GM21360 (cell line): ENCODE results near the gene CENPI.
A peak's percentile ranks its signal among the peaks of the same experiment; 100 is the strongest.
"Not testable (repeated sequence)": the region's sequence is repeated elsewhere in the genome, so short reads cannot be mapped to it uniquely, and the experiment has no call there.

Source experiments
- ATAC-seq: cut with Tn5 transposase; IDR thresholded peaks from one replicate; pipeline ENCODE4 v1.9.1; 2021; ENCODE audit warnings: mild to moderate bottlenecking, moderate library complexity; ENCODE audit not compliant: unreplicated experiment

CENPI gene

GRCh38 chrX:101097546-101098453 is at the start of gene CENPI:
Gene CENPI, plus strand, starts transcription at chrX:101098204. Its CDS starts 2,867 bp downstream, at chrX:101101071.
- peak; percentile 97 for ATAC-seq

GRCh38 chrX:101051153-101051548 is 46.9 kb upstream of the CENPI start:
- ATAC-seq, result peak; percentile 17

- ATAC-seq, result peak; percentile 94
These were observed 46.3 kb upstream of the CENPI start, which contains the start of gene TRMT2B for GRCh38 chrX:101051549-101052302. Gene TRMT2B, minus strand, starts transcription at chrX:101052111. Its CDS starts 9,822 bp downstream, at chrX:101042289.

GRCh38 chrX:101056551-101056950 is 41.5 kb upstream of the CENPI start:
- ATAC-seq, result not testable (repeated sequence)

- ATAC-seq, result peak; percentile 94
These were observed 40.8 kb upstream of the CENPI start for GRCh38 chrX:101057093-101057714.

- ATAC-seq, result no peak
These were observed 35.8 kb upstream of the CENPI start for GRCh38 chrX:101062176-101062575.

GRCh38 chrX:101071582-101071981 is 26.4 kb upstream of the CENPI start:
- ATAC-seq, result no peak

GRCh38 chrX:101078716-101079598 is 19.0 kb upstream of the CENPI start, which contains the start of gene TMEM35A:
Gene TMEM35A, plus strand, starts transcription at chrX:101078879. Its CDS starts 124 bp downstream, at chrX:101079003.
- ATAC-seq, result no peak

GRCh38 chrX:101079736-101080270 is 18.2 kb upstream of the CENPI start:
- ATAC-seq, result no peak

- ATAC-seq, result no peak
These were observed 17.5 kb upstream of the CENPI start for GRCh38 chrX:101080326-101081124.

GRCh38 chrX:101081231-101081630 is 16.8 kb upstream of the CENPI start:
- no peak for ATAC-seq

GRCh38 chrX:101091817-101092216 is 6.2 kb upstream of the CENPI start:
- ATAC-seq, result no peak

- no peak for ATAC-seq
These were observed 10.3 kb downstream of the CENPI start for GRCh38 chrX:101108284-101108683.

- ATAC-seq, result no peak
These were observed 19.7 kb downstream of the CENPI start for GRCh38 chrX:101117701-101118100.

GRCh38 chrX:101136235-101136634 is 38.2 kb downstream of the CENPI start:
- no peak for ATAC-seq
